Dermis microvascular lymphatic vessel endothelial cell (primary cell): ENCODE measurements around the gene ZNF556. TPM values are rescaled to one million over a fixed set of nuclear protein-coding genes. Genes with fewer than 3 reads are reported as not detected.

Experiments used
- DNase-seq, 2 donors: peaks; one replicate each; pipeline versions ENCODE4 v3.0.0 to v3.0.0-alpha.2; 2010; ENCODE audit warnings: low read depth in 2 of 2
- total RNA-seq: library from RNA; depleted of rRNA; stranded (reverse); fragments of >200 nt; gene quantifications from 2 replicates; pipeline ENCODE4 v1.2.1, GENCODE V29; 2014

Gene ZNF556
- not detected in 2 replicates for total RNA-seq

DNA sequence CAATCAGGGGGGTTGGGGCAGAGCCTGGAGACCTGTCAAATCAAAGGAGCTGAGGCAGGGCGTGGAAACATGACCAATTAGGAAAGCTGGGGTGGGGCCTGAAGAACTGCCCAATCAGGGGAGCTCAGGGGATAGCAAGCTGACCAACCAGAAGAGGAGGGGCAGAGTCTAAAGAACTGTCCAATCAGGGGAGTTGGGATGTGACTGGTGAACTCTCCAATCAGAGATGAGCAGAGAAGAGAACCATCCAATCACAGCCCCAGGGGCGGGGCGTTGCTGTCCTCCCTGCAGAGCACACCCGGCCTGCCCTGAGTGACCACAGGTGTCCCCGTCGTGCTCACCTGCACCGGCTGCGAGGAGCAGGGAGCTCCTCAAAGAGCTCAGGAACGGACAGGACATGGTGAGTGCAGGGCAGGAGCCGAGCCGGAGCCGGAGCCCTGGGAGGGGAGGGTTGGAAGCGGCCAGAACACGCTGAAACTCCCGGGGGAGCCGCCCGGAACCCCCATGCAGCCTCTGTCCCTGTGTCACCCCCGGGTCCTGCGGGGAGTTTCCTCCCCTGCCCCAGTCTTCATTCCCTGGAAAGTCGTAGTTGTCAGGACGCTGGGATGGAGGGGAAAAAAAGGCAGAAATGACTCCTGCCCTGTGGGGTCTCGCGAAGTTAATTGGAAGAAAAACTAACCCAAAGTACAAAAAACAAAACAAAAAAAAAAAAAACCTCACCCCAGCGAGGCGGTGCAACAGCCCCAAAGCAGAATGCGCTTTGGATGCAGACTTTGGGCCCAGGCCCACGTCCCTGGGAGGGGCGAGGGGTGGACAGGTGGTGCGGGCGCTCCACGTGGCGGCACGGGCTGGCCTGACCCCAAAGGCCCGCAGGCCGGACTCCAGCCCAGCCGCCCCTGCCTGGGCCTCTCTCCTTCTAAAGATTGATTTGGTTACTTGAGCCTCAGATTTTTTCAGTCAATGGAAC is at the start of gene ZNF556:
Gene ZNF556 (plus strand): TSS at position 311 of the 967 bp plus-strand sequence. CDS start 87 bp downstream, at position 398.
- no peak for DNase-seq

GRCh38 chr19:2819540-2820111 is 47.5 kb upstream of the ZNF556 start, which contains the start of gene ZNF554:
Gene ZNF554, plus strand, starts transcription at chr19:2819868. Its CDS starts 204 bp downstream, at chr19:2820072.
- DNase-seq = peak; percentile 92 to 97

DNA sequence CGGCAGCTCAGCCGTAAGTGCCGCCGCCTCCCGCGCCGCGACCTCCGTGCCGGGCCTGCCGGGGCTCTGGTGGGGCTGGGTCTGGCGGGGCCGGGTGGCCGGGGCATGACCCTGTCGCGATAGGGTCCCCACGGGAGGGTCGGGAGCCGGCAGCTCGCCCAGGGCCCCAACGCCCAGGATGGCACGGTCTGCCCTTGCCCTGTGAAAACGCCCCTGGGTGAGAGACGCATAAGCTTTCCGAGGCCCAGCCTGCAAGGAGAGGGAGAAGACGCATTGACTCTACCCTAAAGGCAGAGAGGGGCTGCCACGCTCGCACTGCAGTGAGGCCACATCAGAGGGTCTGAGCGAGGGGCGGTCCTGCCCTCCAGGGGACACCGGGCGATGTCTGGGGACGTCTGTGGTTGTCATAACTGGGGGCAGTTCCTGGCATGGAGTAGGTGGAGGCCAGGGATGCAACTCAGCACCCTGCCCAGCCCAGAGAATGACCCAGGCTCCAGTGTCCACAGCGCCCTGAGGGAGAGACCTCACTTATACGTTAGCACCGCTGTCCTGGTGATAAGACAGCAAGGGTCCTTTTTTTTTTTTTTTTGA is 46.9 kb upstream of the ZNF556 start:
- DNase-seq = no peak

DNA sequence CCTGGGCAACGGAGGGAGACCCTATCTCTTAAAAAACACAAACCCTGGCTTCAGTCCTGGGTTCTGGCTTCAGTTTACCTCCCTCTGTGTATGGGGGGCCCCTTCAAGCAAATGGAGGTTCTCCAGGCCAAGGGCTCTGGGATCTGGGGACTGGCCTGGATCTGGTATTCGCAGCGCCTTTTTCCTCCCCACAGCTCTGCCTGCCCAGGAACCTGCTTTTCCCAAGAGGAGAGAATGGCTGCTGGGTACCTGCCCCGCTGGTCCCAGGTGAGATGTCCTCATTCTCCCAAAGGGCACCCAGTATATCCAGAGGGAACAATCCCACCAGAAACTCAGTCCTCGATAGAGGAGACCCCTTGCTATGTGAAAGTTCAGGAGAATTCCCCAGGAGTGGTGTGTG is 44.3 kb upstream of the ZNF556 start:
- no peak for DNase-seq

GRCh38 chr19:2823646-2824045 is 43.5 kb upstream of the ZNF556 start:
- DNase-seq = no peak

DNA sequence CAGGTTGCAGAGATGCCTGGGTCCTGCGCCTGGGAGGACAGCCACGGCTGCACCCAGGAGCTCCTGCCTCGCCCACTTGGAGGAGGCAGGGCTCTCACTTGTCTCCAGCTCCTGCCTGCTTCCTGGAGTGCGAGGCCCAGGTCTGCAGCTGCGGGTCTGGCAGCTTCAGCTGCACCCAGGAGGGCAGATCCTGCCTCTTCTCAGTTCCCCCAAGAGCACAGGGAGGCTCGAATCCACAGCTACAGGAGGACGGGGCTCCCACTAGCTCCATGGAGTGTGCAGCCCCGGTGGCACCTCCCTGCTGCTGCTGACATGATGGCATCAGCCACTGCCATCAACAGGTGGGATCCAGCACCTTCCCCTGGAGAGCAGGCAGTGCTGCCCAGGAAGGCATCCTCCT is 43.0 kb upstream of the ZNF556 start:
- no peak for DNase-seq

DNA sequence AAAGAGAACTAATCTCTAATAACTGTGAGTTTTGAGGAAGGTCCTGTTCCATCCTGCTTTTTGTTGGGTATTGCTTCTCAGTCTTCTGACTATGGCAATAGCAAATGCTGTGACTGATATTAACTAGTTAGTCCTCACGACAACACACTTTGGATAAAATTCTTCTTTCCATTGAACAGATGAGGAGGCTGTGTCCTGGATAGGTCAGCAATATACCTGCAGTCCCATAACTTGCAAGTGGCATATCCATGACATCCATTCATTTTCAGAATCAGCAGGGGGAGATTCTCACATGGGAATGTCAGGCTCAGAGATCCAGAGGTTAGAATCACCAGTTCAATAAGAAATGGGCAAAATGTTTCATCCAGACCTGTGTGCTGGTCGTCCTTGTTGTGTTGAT is 40.1 kb upstream of the ZNF556 start:
- no peak for DNase-seq

DNA sequence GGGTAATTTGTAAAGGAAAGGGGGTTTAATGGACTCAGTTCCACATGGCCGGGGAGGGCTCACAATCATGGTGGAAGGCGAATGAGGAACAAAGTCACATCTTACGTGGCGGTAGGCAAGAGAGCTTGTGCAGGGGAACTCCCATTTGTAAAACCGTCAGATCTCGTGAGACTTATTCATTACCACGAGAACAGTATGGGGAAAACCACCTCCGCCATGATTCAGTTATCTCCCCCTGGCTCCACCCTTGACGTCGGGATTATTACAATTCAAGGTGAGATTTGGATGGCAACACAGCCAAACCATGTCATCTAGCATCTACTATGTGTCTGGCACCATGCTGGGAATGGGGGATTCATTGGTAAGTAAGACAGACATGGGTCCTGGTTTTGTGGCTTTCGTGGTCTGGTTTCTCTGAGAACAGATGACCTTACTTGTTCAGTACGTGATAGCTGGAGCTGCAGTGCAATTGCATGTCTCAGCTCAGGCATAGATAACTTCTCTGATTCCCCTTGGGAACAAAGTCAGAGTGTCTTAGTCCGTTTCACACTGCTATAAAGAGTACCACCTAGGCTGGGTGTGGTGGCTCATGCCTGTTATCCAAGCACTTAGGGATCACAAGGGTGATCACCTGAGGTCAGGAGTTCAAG is 39.2 kb upstream of the ZNF556 start:
- DNase-seq = no peak

- no peak for DNase-seq
Measured at GRCh38 chr19:2834294-2834871, 32.8 kb upstream of the ZNF556 start.

DNA sequence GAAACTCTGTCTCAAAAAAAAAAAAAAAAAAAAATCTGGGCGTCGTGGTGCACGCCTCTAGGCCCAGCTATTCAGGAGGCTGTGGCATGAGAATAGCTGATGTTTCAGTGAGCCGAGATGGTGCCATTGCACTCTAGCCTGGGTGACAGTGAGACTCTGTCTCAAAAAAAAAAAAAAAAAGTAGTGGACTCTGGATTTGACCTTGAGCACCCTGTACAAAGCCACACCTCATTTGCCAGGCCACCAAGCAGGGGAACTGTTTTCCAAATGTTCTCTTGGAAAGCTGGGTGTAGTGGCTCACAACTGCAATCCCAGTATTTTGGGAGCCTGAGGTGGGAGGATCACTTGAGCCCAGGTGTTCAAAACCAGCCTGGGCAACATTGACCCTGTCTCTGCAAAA is 29.7 kb upstream of the ZNF556 start:
- no peak for DNase-seq

- peak; percentile 99 to 100 for DNase-seq
Measured at GRCh38 chr19:2840794-2841791, 26.0 kb upstream of the ZNF556 start, which contains the start of gene ZNF555. Gene ZNF555, plus strand, starts transcription at chr19:2841475. Its CDS starts 98 bp downstream, at chr19:2841573.

DNA sequence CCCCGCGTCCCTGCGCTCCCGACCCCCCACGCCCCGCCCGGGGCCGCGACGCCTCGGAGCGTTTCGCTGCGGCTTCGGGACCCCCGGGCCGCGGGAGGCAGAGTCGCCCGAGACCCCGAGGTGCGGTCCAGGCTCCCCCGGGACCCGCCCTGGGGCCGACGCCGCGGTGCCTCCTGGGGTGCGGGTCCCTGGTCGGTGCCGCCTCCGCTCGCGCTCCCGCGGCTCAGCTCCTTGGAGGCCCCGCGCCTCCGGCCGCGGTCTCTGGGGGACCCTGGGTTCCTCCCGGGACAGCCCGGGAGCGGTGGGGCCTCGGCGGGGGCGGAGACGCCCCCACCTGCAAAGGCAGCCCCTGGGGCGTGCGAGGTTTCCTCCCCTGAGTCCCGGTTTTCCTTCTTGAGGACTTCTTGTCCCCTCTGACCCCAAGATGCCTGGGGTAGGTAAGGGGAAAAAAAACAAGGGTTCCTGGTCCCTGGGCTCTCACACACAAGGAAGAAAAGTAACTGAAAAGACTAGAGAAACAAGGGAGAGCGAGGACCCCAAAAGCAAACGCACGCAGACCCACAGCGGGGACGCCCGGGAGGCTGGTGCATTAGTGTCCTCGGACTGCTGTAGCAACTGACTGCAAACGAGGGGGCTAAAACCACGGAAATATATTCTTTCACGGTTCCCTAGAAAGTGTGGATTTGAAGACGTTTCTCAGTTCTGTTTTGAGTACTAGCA is 25.1 kb upstream of the ZNF556 start:
- DNase-seq = no peak

GRCh38 chr19:2845107-2845506 is 22.0 kb upstream of the ZNF556 start:
- DNase-seq = no peak

GRCh38 chr19:2846180-2846894 is 20.8 kb upstream of the ZNF556 start:
- no peak for DNase-seq

GRCh38 chr19:2847507-2847906 is 19.6 kb upstream of the ZNF556 start:
- DNase-seq = no peak

DNA sequence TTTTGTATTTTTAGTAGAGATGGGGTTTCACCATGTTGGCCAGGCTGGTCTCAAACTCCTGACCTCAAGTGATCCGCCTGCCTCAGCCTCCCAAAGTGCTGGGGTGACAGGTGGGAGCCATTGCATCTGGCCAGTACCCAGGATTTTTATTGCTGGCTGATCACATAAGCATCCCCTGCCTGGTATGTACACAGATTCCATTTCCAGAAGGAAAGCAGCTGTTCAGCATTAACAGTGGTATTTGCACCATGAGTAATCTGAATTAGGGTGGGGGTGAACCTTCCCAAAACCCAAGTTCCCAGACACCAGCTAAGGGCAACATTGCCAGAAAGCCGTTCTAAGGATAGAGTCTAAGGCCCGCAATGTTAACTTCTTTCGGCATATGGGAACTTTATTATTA is 18.5 kb upstream of the ZNF556 start:
- DNase-seq = no peak

DNA sequence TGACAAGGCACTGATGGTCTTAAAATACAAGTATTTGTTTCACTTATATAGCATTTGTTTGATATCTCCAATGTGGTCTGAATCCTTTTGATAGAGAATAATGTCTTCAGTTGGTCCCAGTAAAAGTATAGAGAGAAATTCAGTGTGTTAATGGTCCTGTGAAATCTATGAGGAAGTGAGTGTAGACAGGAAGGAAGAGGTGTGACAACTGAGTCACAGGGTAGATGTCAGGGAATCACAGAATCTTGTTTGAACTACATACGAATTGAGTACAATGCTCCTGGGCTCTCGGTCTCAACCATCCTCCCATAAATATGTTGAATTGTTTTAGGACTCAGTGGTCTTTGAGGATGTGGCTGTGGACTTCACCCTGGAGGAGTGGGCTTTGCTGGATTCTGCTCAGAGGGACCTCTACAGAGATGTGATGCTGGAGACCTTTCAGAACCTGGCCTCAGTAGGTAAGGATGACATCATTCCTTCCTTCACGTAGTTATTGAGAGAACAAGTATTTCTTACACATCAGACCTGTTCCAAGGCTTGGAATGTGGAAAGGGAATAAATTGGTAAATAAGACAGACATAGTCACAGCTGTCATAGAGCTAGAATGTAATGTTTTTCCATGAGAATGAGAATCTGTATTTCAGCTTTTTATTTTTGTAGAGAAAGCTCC is 16.7 kb upstream of the ZNF556 start:
- DNase-seq = peak in 1 of 2 donors; percentile 18

DNA sequence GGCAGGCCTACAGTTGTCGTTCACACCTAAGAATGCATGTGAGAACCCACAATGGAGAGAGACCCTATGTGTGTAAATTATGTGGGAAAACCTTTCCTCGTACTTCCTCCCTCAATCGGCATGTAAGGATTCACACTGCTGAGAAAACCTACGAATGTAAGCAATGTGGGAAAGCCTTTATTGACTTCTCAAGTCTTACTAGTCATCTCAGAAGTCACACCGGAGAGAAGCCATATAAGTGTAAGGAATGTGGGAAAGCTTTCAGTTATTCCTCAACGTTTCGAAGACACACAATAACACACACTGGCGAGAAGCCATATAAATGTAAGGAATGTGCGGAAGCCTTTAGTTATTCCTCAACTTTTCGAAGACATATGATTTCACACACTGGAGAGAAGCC is 14.5 kb upstream of the ZNF556 start:
- DNase-seq = no peak
